Activated CD8-positive, alpha-beta memory T cell treated with anti-CD3 and anti-CD28 coated beads, Interleukin-2, amount 10 ng/mL, durations not matched to agents 7 days and 5 days (primary cell): ENCODE data around the gene SH3RF1. TPM values are rescaled to one million over a fixed set of nuclear protein-coding genes. Genes with fewer than 3 reads are reported as not detected.
A peak's percentile ranks its signal among the peaks of the same experiment; 100 is the strongest.

Experiments used
- ATAC-seq: fragments of 150-1000 bp; cut with Tn5 transposase; one replicate; pipeline ENCODE4 v1.10.0; 2021; ENCODE audit warnings: moderate library complexity
- CTCF ChIA-PET: fragments of 350-600 bp; sonication (Branson Sonifier 250); formaldehyde crosslinking; loops from one replicate; lab custom pipeline; 2021; ENCODE audit warnings: antibody characterized with exemption; lab: Charles Lee
- DNase-seq: peaks from one replicate; pipeline ENCODE4 v3.0.0-alpha.2; 2020
- H3K27ac Mint-ChIP-seq: one replicate; pipeline ENCODE4 v1.8.0; 2021; ENCODE audit warnings: mild to moderate bottlenecking, mixed read lengths
- H3K27me3 Mint-ChIP-seq: one replicate; pipeline ENCODE4 v1.8.0; 2021; ENCODE audit warnings: mixed read lengths
- H3K36me3 Mint-ChIP-seq: one replicate; pipeline ENCODE4 v1.8.0; 2021; ENCODE audit warnings: mild to moderate bottlenecking, mixed read lengths
- H3K4me1 Mint-ChIP-seq: one replicate; pipeline ENCODE4 v1.8.0; 2021; ENCODE audit warnings: mixed read lengths
- H3K4me3 Mint-ChIP-seq: one replicate; pipeline ENCODE4 v1.8.0; 2021; ENCODE audit warnings: mild to moderate bottlenecking, moderate library complexity, mixed read lengths
- H3K9me3 Mint-ChIP-seq: one replicate; pipeline ENCODE4 v1.8.0; 2022; ENCODE audit warnings: low read depth, mixed read lengths
- total RNA-seq, 2 experiments: library from RNA; stranded (reverse); gene quantifications; one replicate each; pipeline ENCODE4 v1.2.3, GENCODE V29; 2021

Gene SH3RF1
- total RNA-seq, 2 experiments from 2014 or later: 0.35 TPM; not detected in 1

GRCh38 chr4:169089004-169089403, 181.8 kb downstream of the SH3RF1 start:
- CTCF ChIA-PET: no interaction called here
- Mint-ChIP-seq H3K9me3 (no peaks in the 10 kb centered on the region), H3K4me1 (no peaks in the 10 kb centered on the region), H3K4me3 (no peak overlapping the region), H3K27me3 (no peaks in the 10 kb centered on the region), H3K27ac (no peak overlapping the region), H3K36me3 (no peaks in the 10 kb centered on the region)
- DNase-seq (no peak), ATAC-seq (no peak)

- Mint-ChIP-seq H3K36me3 (no peaks in the 10 kb centered on the region), H3K27me3 (peaks cover 7% of the 10 kb centered on the region), H3K27ac (no peak overlapping the region), H3K9me3 (no peaks in the 10 kb centered on the region), H3K4me3 (no peak overlapping the region), H3K4me1 (peaks cover 7% of the 10 kb centered on the region)
- no peak for DNase-seq
- ATAC-seq: no peak
- CTCF ChIA-PET: interaction anchor here (0.6 kb wide), 1 partner anchor 167 kb away, joined by 3 read pairs; no protein-coding TSS in a partner anchor
Observed at GRCh38 chr4:169084954-169085353, 185.8 kb downstream of the SH3RF1 start.

GRCh38 chr4:169080981-169081380, 189.8 kb downstream of the SH3RF1 start:
- no peaks in the 10 kb centered on the region for H3K36me3 Mint-ChIP-seq
- no peak overlapping the region for H3K27ac Mint-ChIP-seq
- ATAC-seq (no peak), DNase-seq (no peak)
- CTCF ChIA-PET: no interaction called here
- H3K27me3 Mint-ChIP-seq: peaks cover 7% of the 10 kb centered on the region
- H3K9me3 Mint-ChIP-seq: no peaks in the 10 kb centered on the region
- no peak overlapping the region for H3K4me3 Mint-ChIP-seq
- H3K4me1 Mint-ChIP-seq: peaks cover 15% of the 10 kb centered on the region

GRCh38 chr4:169079942-169080827, 190.6 kb downstream of the SH3RF1 start:
- CTCF ChIA-PET: no interaction called here
- Mint-ChIP-seq H3K4me3 (peak overlapping the region; percentile 13), H3K36me3 (no peaks in the 10 kb centered on the region), H3K27me3 (peaks cover 7% of the 10 kb centered on the region), H3K9me3 (no peaks in the 10 kb centered on the region), H3K27ac (no peak overlapping the region), H3K4me1 (peaks cover 15% of the 10 kb centered on the region)
- DNase-seq: peak; percentile 43
- ATAC-seq: peak; percentile 64

GRCh38 chr4:169074117-169074516, 196.6 kb downstream of the SH3RF1 start:
- DNase-seq (no peak), ATAC-seq (no peak)
- H3K36me3 Mint-ChIP-seq: no peaks in the 10 kb centered on the region
- no peak overlapping the region for H3K27ac Mint-ChIP-seq
- H3K4me1 Mint-ChIP-seq: no peaks in the 10 kb centered on the region
- no peaks in the 10 kb centered on the region for H3K9me3 Mint-ChIP-seq
- H3K4me3 Mint-ChIP-seq: no peak overlapping the region
- peaks cover 10% of the 10 kb centered on the region for H3K27me3 Mint-ChIP-seq
- CTCF ChIA-PET: no interaction called here

- Mint-ChIP-seq H3K9me3 (no peaks in the 10 kb centered on the region), H3K4me1 (peaks cover 5% of the 10 kb centered on the region), H3K4me3 (no peak overlapping the region), H3K27me3 (peaks cover 10% of the 10 kb centered on the region), H3K27ac (no peak overlapping the region), H3K36me3 (no peaks in the 10 kb centered on the region)
- DNase-seq: no peak
- CTCF ChIA-PET: interaction anchor here (1.1 kb wide), 1 partner anchor 89 kb away, joined by 3 read pairs; no protein-coding TSS in a partner anchor
- no peak for ATAC-seq
Observed at GRCh38 chr4:169071747-169072146, 199.0 kb downstream of the SH3RF1 start.

GRCh38 chr4:169070895-169071218, 199.9 kb downstream of the SH3RF1 start:
- ATAC-seq (no peak), DNase-seq (no peak)
- H3K4me1 Mint-ChIP-seq: peaks cover 5% of the 10 kb centered on the region
- CTCF ChIA-PET: no interaction called here
- H3K27me3 Mint-ChIP-seq: peaks cover 10% of the 10 kb centered on the region
- no peak overlapping the region for H3K4me3 Mint-ChIP-seq
- H3K27ac Mint-ChIP-seq: no peak overlapping the region
- no peaks in the 10 kb centered on the region for H3K36me3 Mint-ChIP-seq
- H3K9me3 Mint-ChIP-seq: no peaks in the 10 kb centered on the region

- H3K9me3 Mint-ChIP-seq: no peaks in the 10 kb centered on the region
- peaks cover 5% of the 10 kb centered on the region for H3K4me1 Mint-ChIP-seq
- H3K4me3 Mint-ChIP-seq: no peak overlapping the region
- CTCF ChIA-PET: no interaction called here
- H3K27ac Mint-ChIP-seq: no peak overlapping the region
- ATAC-seq (no peak), DNase-seq (no peak)
- H3K36me3 Mint-ChIP-seq: no peaks in the 10 kb centered on the region
- H3K27me3 Mint-ChIP-seq: peaks cover 10% of the 10 kb centered on the region
Observed at GRCh38 chr4:169070071-169070894, 200.5 kb downstream of the SH3RF1 start.

- no peak for ATAC-seq
- Mint-ChIP-seq H3K27me3 (peaks cover 9% of the 10 kb centered on the region), H3K9me3 (no peaks in the 10 kb centered on the region), H3K4me1 (peaks cover 5% of the 10 kb centered on the region), H3K27ac (no peak overlapping the region), H3K36me3 (no peaks in the 10 kb centered on the region), H3K4me3 (no peak overlapping the region)
- CTCF ChIA-PET: no interaction called here
- no peak for DNase-seq
Observed at GRCh38 chr4:169068423-169068822, 202.3 kb downstream of the SH3RF1 start.

- CTCF ChIA-PET: interaction anchor here (0.7 kb wide), 1 partner anchor 52 kb away, joined by 3 read pairs; no protein-coding TSS in a partner anchor
- H3K36me3 Mint-ChIP-seq: no peaks in the 10 kb centered on the region
- ATAC-seq (no peak), DNase-seq (no peak)
- H3K27me3 Mint-ChIP-seq: peaks cover under 1% of the 10 kb centered on the region
- H3K4me1 Mint-ChIP-seq: peaks cover 5% of the 10 kb centered on the region
- no peak overlapping the region for H3K4me3 Mint-ChIP-seq
- H3K9me3 Mint-ChIP-seq: no peaks in the 10 kb centered on the region
- no peak overlapping the region for H3K27ac Mint-ChIP-seq
Observed at GRCh38 chr4:169066934-169067333, 203.8 kb downstream of the SH3RF1 start.

GRCh38 chr4:169064296-169064695, 206.5 kb downstream of the SH3RF1 start:
- no peak overlapping the region for H3K4me3 Mint-ChIP-seq
- H3K4me1 Mint-ChIP-seq: peaks cover 5% of the 10 kb centered on the region
- no peaks in the 10 kb centered on the region for H3K27me3 Mint-ChIP-seq
- H3K36me3 Mint-ChIP-seq: no peaks in the 10 kb centered on the region
- ATAC-seq (no peak), DNase-seq (no peak)
- H3K27ac Mint-ChIP-seq: no peak overlapping the region
- no peaks in the 10 kb centered on the region for H3K9me3 Mint-ChIP-seq
- CTCF ChIA-PET: no interaction called here

GRCh38 chr4:169063441-169063840, 207.3 kb downstream of the SH3RF1 start:
- H3K4me3 Mint-ChIP-seq: no peak overlapping the region
- no peak for ATAC-seq
- H3K4me1 Mint-ChIP-seq: peaks cover 4% of the 10 kb centered on the region
- no peaks in the 10 kb centered on the region for H3K36me3 Mint-ChIP-seq
- no peak for DNase-seq
- CTCF ChIA-PET: no interaction called here
- H3K27ac Mint-ChIP-seq: no peak overlapping the region
- H3K27me3 Mint-ChIP-seq: no peaks in the 10 kb centered on the region
- H3K9me3 Mint-ChIP-seq: no peaks in the 10 kb centered on the region

- no peak for DNase-seq
Observed at GRCh38 chr4:169062897-169063244, 207.9 kb downstream of the SH3RF1 start.

GRCh38 chr4:169061386-169061785, 209.4 kb downstream of the SH3RF1 start:
- no peaks in the 10 kb centered on the region for H3K36me3 Mint-ChIP-seq
- H3K4me1 Mint-ChIP-seq: no peaks in the 10 kb centered on the region
- H3K27ac Mint-ChIP-seq: no peak overlapping the region
- H3K9me3 Mint-ChIP-seq: no peaks in the 10 kb centered on the region
- no peak for ATAC-seq
- CTCF ChIA-PET: no interaction called here
- DNase-seq: no peak
- H3K4me3 Mint-ChIP-seq: no peak overlapping the region
- H3K27me3 Mint-ChIP-seq: no peaks in the 10 kb centered on the region

More at GRCh38 chr4:169062897-169063244, 207.9 kb downstream of the SH3RF1 start:
- no peak for ATAC-seq
- no peak overlapping the region for H3K4me3 Mint-ChIP-seq
- H3K4me1 Mint-ChIP-seq: no peaks in the 10 kb centered on the region
- no peaks in the 10 kb centered on the region for H3K9me3 Mint-ChIP-seq
- no peaks in the 10 kb centered on the region for H3K27me3 Mint-ChIP-seq
- H3K27ac Mint-ChIP-seq: no peak overlapping the region
- CTCF ChIA-PET: no interaction called here
- no peaks in the 10 kb centered on the region for H3K36me3 Mint-ChIP-seq
